Measurements from ENCODE around the gene KDM7A. TPM values are rescaled to one million over a fixed set of nuclear protein-coding genes. Genes with fewer than 3 reads are reported as not detected.

Gene KDM7A
- total RNA-seq, 4 donors from 2014 or later, result 15.0 to 26.3 (median 21.4) TPM

DNA sequence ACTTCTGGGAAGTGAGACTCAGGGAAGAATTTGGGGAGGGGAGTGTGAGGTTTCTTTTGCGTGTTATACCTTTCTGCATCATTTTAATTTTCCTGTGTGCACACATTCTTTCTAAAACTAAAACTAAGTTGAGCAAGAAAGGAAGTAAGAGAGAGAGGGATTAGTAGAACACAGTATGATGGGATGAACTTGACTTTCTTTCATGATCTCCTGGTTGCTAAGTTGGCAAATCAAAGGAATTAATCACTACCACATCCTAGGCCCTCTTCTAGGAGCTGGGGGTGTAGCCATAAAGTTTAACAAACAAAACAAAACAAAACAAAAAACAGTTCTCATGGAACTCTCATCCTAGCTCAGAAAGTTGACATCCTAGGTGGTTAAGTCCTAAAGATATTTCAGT lies 19.1 kb upstream of the KDM7A start:
- no peaks in the 10 kb centered on the region for H3K36me3 ChIP-seq
- H3K4me1 ChIP-seq, result no peaks in the 10 kb centered on the region
- H3K9me3 ChIP-seq, result no peaks in the 10 kb centered on the region
- TF ChIP-seq EP300 (IDR thresholded peaks at IDR 0.05), result no peak
- no peak for TF ChIP-seq POLR2A (IDR thresholded peaks at IDR 0.05)
- TF ChIP-seq, protein P1, sequence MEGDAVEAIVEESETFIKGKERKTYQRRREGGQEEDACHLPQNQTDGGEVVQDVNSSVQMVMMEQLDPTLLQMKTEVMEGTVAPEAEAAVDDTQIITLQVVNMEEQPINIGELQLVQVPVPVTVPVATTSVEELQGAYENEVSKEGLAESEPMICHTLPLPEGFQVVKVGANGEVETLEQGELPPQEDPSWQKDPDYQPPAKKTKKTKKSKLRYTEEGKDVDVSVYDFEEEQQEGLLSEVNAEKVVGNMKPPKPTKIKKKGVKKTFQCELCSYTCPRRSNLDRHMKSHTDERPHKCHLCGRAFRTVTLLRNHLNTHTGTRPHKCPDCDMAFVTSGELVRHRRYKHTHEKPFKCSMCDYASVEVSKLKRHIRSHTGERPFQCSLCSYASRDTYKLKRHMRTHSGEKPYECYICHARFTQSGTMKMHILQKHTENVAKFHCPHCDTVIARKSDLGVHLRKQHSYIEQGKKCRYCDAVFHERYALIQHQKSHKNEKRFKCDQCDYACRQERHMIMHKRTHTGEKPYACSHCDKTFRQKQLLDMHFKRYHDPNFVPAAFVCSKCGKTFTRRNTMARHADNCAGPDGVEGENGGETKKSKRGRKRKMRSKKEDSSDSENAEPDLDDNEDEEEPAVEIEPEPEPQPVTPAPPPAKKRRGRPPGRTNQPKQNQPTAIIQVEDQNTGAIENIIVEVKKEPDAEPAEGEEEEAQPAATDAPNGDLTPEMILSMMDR (IDR thresholded peaks at IDR 0.05), result no peak
- no peak for TF ChIP-seq POLR2AphosphoS5 (IDR thresholded peaks at IDR 0.05)
- H3K4me3 ChIP-seq, result no peak overlapping the region
- WGBS, 2 donors (ENCODE audit: low coverage in 1 of 2), result 79 to 100% methylated on average over 1 of the region's 1 CpG
- ATAC-seq, result no peak
- H3K27ac ChIP-seq, result no peak overlapping the region
- H3K27me3 ChIP-seq, result no peaks in the 10 kb centered on the region

DNA sequence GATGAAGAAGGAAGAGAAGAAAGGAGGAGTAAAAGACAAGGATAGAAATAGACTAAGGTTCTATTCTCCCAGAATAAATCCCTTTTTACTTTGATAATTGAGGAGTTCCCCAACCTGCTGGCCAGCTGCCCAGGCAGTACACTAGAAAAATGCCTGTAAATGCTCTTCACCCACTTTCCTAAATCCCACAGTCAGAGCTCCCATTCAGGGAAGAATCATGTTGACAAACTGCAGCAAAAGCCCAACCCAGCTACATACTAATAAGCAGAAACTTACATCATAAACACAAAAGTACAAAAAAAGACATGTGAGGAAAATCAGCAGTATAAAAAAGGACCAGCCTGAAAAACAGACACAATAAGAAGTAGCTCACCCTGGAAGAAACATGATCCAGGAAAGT lies 15.8 kb upstream of the KDM7A start:
- Histone ChIP-seq H3K27ac (no peak overlapping the region), H3K4me3 (no peak overlapping the region), H3K9me3 (no peaks in the 10 kb centered on the region), H3K4me1 (no peaks in the 10 kb centered on the region), H3K27me3 (no peaks in the 10 kb centered on the region), H3K36me3 (no peaks in the 10 kb centered on the region)
- no peak for ATAC-seq
- no peak for TF ChIP-seq POLR2AphosphoS5 (IDR thresholded peaks at IDR 0.05)
- TF ChIP-seq, protein P1 (IDR thresholded peaks at IDR 0.05), result no peak
- no peak for TF ChIP-seq EP300 (IDR thresholded peaks at IDR 0.05)
- no peak for TF ChIP-seq POLR2A (IDR thresholded peaks at IDR 0.05)

DNA sequence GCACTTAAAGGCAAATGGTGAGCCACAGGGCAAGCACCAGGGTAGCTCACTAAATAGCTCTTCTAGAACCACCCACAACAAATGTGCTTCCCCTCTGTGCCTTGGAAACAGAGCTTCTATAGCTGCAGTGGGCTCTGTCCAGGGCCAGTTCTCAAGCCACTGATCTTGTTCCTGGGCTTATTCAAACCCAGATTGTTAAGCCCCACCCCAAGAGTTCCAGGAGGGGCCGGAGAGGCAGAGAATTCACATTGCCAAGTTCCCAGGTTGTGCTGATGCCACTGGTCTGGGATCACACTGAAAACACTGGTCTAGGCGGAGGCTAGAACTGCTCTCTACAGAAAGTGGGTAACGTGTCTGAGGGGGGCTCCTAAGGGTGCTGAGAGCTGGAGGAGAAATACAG lies 15.4 kb upstream of the KDM7A start:
- H3K4me1 ChIP-seq, result no peaks in the 10 kb centered on the region
- H3K27me3 ChIP-seq, result no peaks in the 10 kb centered on the region
- WGBS, 2 donors (ENCODE audit: low coverage in 1 of 2), result 83 to 100% methylated on average over 1 to 2 of the region's 3 CpGs
- no peak overlapping the region for H3K27ac ChIP-seq
- ATAC-seq, result no peak
- no peak overlapping the region for H3K4me3 ChIP-seq
- no peaks in the 10 kb centered on the region for H3K36me3 ChIP-seq
- TF ChIP-seq POLR2A (IDR thresholded peaks at IDR 0.05), result no peak
- H3K9me3 ChIP-seq, result no peaks in the 10 kb centered on the region

DNA sequence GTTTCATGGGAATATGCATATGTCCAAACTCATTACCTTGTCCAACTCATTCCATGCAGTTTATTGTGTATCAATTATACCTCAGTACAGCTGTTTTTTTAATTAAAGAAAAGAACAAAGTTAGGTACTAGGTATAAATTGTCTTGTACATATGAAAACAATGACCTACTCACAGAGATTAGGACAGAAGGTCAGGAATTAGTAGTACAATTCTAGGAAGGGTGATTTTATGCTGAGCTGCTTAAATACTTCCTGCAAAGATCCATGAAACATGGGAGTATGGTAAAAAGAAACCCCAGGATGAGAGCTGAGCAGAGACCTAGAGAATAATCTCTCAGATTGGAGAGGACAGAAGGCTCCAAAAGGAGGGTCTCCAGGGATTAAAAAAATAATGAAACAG lies 13.8 kb upstream of the KDM7A start:
- ATAC-seq, result no peak
- no peaks in the 10 kb centered on the region for H3K36me3 ChIP-seq

DNA sequence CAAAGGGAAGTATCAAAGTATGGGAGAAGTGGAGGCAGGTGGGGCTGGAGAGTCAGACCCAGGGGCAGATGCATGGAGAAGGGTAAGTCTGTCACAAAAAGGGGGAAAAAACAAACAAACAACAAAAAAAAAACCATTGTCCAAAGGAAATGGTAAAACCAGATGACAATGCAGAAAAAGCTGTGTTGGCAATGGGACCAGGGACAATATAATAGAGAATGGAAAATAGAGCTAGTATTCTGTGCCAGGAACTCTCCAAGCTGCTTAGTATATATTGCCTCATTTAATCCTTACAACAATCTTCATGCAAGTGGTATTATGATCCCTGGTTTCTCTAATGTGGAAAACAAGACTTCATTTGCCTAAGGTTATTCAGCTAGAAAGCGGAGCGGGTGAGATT lies 13.1 kb upstream of the KDM7A start:
- Histone ChIP-seq H3K4me1 (no peaks in the 10 kb centered on the region), H3K27me3 (no peaks in the 10 kb centered on the region), H3K9me3 (no peaks in the 10 kb centered on the region), H3K27ac (no peak overlapping the region), H3K4me3 (no peak overlapping the region), H3K36me3 (no peaks in the 10 kb centered on the region)
- no peak for ATAC-seq
- 100% methylated on average over 2 of the region's 2 CpGs; no CpG with 5 or more reads in 1 of the 2 donors for WGBS, 2 donors (ENCODE audit: low coverage in 1 of 2)
- TF ChIP-seq, protein P1 (IDR thresholded peaks at IDR 0.05), result no peak
- no peak for TF ChIP-seq EP300 (IDR thresholded peaks at IDR 0.05)

More for the DNA sequence above, 13.8 kb upstream of the KDM7A start:
- H3K27ac ChIP-seq, result no peak overlapping the region
- no peak overlapping the region for H3K4me3 ChIP-seq
- TF ChIP-seq POLR2A (IDR thresholded peaks at IDR 0.05), result no peak
- TF ChIP-seq, protein P1 (IDR thresholded peaks at IDR 0.05), result no peak
- no peak for TF ChIP-seq EP300 (IDR thresholded peaks at IDR 0.05)
- TF ChIP-seq POLR2AphosphoS5 (IDR thresholded peaks at IDR 0.05), result no peak
- no peaks in the 10 kb centered on the region for H3K27me3 ChIP-seq
- no peaks in the 10 kb centered on the region for H3K4me1 ChIP-seq
- H3K9me3 ChIP-seq, result no peaks in the 10 kb centered on the region

DNA sequence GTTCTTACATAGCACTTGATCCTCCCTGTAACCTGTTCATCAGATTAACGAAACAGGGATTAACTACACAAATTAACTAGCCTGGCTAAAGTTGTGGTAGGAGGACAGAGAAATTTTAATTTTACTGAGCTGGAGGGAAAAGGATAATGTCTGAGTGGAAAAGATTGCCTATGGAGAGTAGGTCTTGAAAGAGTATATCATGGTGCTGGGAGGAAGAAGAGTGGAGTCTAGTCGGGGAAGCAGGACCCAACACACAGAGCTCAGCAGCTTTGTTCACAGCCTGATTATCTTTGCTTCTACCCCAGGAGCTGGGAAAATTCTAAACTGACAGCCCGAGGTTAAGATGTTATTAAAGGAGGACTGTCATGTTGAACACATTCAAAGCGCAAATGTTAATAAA lies 6.1 kb upstream of the KDM7A start:
- Histone ChIP-seq H3K27me3 (peaks cover 6% of the 10 kb centered on the region), H3K36me3 (no peaks in the 10 kb centered on the region), H3K27ac (no peak overlapping the region), H3K9me3 (no peaks in the 10 kb centered on the region), H3K4me1 (peaks cover 0 to 8% (median 6%) of the 10 kb centered on the region in 3 donors), H3K4me3 (no peak overlapping the region)
- TF ChIP-seq, protein P1 (IDR thresholded peaks at IDR 0.05), result no peak
- TF ChIP-seq POLR2A (IDR thresholded peaks at IDR 0.05) (no peak), EP300 (IDR thresholded peaks at IDR 0.05) (no peak), POLR2AphosphoS5 (IDR thresholded peaks at IDR 0.05) (no peak)
- ATAC-seq, result no peak
- 55 to 75% methylated on average over 2 to 4 of the region's 4 CpGs for WGBS, 2 donors (ENCODE audit: low coverage in 1 of 2)
